Right renal pelvis (tissue), 4 donors: Measurements from ENCODE around the gene GABRR3. TPM values are rescaled to one million over a fixed set of nuclear protein-coding genes. Genes with fewer than 3 reads are reported as not detected.

Experiments used
- polyA plus RNA-seq, 4 donors: library from polyadenylated mRNA; unstranded; fragments of 120-200 nt; gene quantifications; one replicate each; pipeline ENCODE4 v1.2.1, GENCODE V29; 2013; ENCODE audit not compliant: insufficient read length in 4 of 4

Gene GABRR3
- polyA plus RNA-seq, 4 donors = 0.04 to 0.10 TPM; not detected in 2

Other genes with a start within 250 kb of the GABRR3 start
- 10 to 100 TPM; 19.1 to 24.3 (median 21.7) TPM for gene CRYBG3, start 213.3 kb downstream of the GABRR3 start, polyA plus RNA-seq
- gene RIOX2, start 62.9 kb downstream of the GABRR3 start, polyA plus RNA-seq = 10 to 100 TPM; 35.1 to 50.3 (median 45.8) TPM
- gene OR5AC2, start 51.9 kb upstream of the GABRR3 start, polyA plus RNA-seq = not detected
- under 1 TPM in 2 of 4 donors, not detected in 2; 0.03 to 0.04 TPM for gene OR5H1, start 95.4 kb upstream of the GABRR3 start, polyA plus RNA-seq
- gene OR5H14, start 112.2 kb upstream of the GABRR3 start, polyA plus RNA-seq = under 1 TPM in 1 of 4 donors, not detected in 3; 0.01 TPM
- not detected for gene OR5H15, start 131.4 kb upstream of the GABRR3 start, polyA plus RNA-seq
- not detected for gene OR5H6, start 228.9 kb upstream of the GABRR3 start, polyA plus RNA-seq
- not detected for gene OR5H2, start 247.2 kb upstream of the GABRR3 start, polyA plus RNA-seq